PC-3 (cell line): ENCODE data around the gene SPRING1. TPM values are rescaled to one million over a fixed set of nuclear protein-coding genes. Genes with fewer than 3 reads are reported as not detected.

ENCODE experiments used
- ATAC-seq: fragments of 200-7000 bp; cut with Tn5 transposase; 2 replicates; pipeline ENCODE4 v1.9.1; 2020; ENCODE audit warnings: mild to moderate bottlenecking, moderate library complexity
- BruUV-seq: library from RNA; stranded (reverse); fragments of 400-500 nt; replicated peaks from 2 replicates; lab custom pipeline; 2021; lab: Mats Ljungman, UMichigan
- CTCF ChIA-PET: fragments of 300-600 bp; sonication (Branson Sonifier 250); formaldehyde crosslinking; loops from one replicate; lab custom pipeline; 2022; ENCODE audit warnings: antibody characterized with exemption; lab: Charles Lee
- POLR2A ChIA-PET: fragments of 300-600 bp; sonication (Branson Sonifier 250); formaldehyde crosslinking; loops from one replicate; lab custom pipeline; 2022; ENCODE audit warnings: antibody characterized with exemption; ENCODE audit not compliant: unreplicated experiment; lab: Charles Lee
- DNase-seq: peaks from one replicate; pipeline ENCODE4 v3.0.0-alpha.2; 2015
- H2AFZ ChIP-seq: fragments of 300-600 bp; sonication (generic); 2 replicates; pipeline ENCODE4 v1.6.0; 2016; ENCODE audit warnings: antibody characterized with exemption, low read length
- H3F3A ChIP-seq: fragments of 300-600 bp; sonication (generic); one replicate; pipeline ENCODE4 v1.6.0; 2017; ENCODE audit warnings: antibody characterized with exemption, low read length, control low read depth, mild to moderate bottlenecking; ENCODE audit not compliant: unreplicated experiment
- H3K27ac ChIP-seq: fragments of 300-600 bp; sonication (generic); 2 replicates; pipeline ENCODE4 v1.5.1; 2016; ENCODE audit warnings: mild to moderate bottlenecking, low read length
- H3K27me3 ChIP-seq: fragments of 300-600 bp; sonication (generic); 2 replicates; pipeline ENCODE4 v1.6.1; 2016; ENCODE audit warnings: low read length, mixed read lengths
- H3K36me3 ChIP-seq: fragments of 300-600 bp; sonication (generic); 2 replicates; pipeline ENCODE4 v1.6.1; 2016; ENCODE audit warnings: low read depth, mixed run types, low read length, mixed read lengths
- H3K4me1 ChIP-seq: fragments of 300-600 bp; sonication (generic); 2 replicates; pipeline ENCODE4 v1.5.1; 2016; ENCODE audit warnings: low read length; ENCODE audit not compliant: insufficient read depth
- H3K4me2 ChIP-seq: fragments of 300-600 bp; sonication (generic); 2 replicates; pipeline ENCODE4 v1.6.0; 2016; ENCODE audit warnings: low read length
- H3K4me3 ChIP-seq: fragments of 300-600 bp; sonication (generic); 2 replicates; pipeline ENCODE4 v1.5.1; 2016; ENCODE audit warnings: mild to moderate bottlenecking, low read length, mixed read lengths
- H3K79me2 ChIP-seq: fragments of 300-600 bp; sonication (generic); 2 replicates; pipeline ENCODE4 v1.6.1; 2017; ENCODE audit warnings: low read length, mixed read lengths
- H3K9ac ChIP-seq: fragments of 300-600 bp; sonication (generic); 2 replicates; pipeline ENCODE4 v1.6.0; 2016; ENCODE audit warnings: mild to moderate bottlenecking, low read length
- H3K9me2 ChIP-seq: fragments of 300-600 bp; sonication (generic); replicated peaks from 2 replicates; pipeline ENCODE4 v1.6.1; 2016; ENCODE audit warnings: mixed run types, low read length, mixed read lengths
- H3K9me3 ChIP-seq: fragments of 300-600 bp; sonication (generic); 2 replicates; pipeline ENCODE4 v1.6.1; 2016; ENCODE audit warnings: low read length, mixed read lengths
- H4K20me1 ChIP-seq: fragments of 300-600 bp; sonication (generic); 2 replicates; pipeline ENCODE4 v1.6.1; 2016; ENCODE audit warnings: low read length, mixed read lengths
- EZH2 ChIP-seq: fragments of 300-600 bp; sonication (generic); IDR thresholded peaks from one replicate; pipeline ENCODE4 v1.6.1; 2017; ENCODE audit warnings: antibody characterized with exemption, mild to moderate bottlenecking, low read length; ENCODE audit not compliant: unreplicated experiment
- EZH2phosphoT487 ChIP-seq: fragments of 300-600 bp; sonication (generic); IDR thresholded peaks from 2 replicates; pipeline ENCODE4 v1.6.1; 2018; ENCODE audit warnings: mild to moderate bottlenecking, antibody characterized with exemption, low read length, borderline replicate concordance
- intact Hi-C: fragments of 100-400 bp; cut with micrococcal nuclease; formaldehyde crosslinking; loops from 2 replicates; pipeline ENCODE4 v1.9.0; 2023
- total RNA-seq: library from RNA; depleted of rRNA; stranded (reverse); fragments of >200 nt; gene quantifications from 2 replicates; pipeline ENCODE4 v1.2.3, GENCODE V29; 2014
- TF ChIP-seq, protein P1 (sequence below): fragments of 300-600 bp; sonication (generic); conservative IDR thresholded peaks from 2 replicates; pipeline ENCODE4 v1.5.1; 2017; ENCODE audit warnings: antibody characterized with exemption, low read depth, mild to moderate bottlenecking, low read length

Gene SPRING1
- total RNA-seq, 1 experiment from 2014 or later, result 33.4 TPM

DNA sequence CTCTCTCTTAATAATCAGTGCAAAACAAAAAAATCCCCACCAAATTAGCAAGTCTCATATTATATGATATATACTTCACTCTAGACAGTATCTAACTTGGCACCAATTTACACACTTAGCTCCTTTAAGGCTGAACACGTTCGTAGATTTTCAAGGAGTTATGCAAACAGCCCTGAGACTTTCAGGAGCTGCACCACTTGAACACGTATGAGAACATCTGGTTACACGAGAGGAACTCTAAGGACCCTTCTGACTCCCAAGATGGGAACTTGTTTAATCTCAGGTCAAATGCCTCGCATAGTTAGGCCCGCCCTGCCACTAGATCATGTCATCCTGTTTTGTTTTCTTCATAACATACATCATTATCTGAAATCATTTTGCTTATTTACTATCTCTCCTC is 10.0 kb downstream of the SPRING1 start:
- ChIA-PET POLR2A (no interaction called here), CTCF (no interaction called here)
- Histone ChIP-seq H3K27ac (no peak overlapping the region), H3K79me2 (peaks cover 72% of the 10 kb centered on the region), H2AFZ (no peak overlapping the region), H3F3A (no peaks in the 10 kb centered on the region), H3K9me2 (no peaks in the 10 kb centered on the region), H4K20me1 (peaks cover 3% of the 10 kb centered on the region), H3K36me3 (peaks cover 9% of the 10 kb centered on the region; the same call in 1 of the 2 replicates), H3K27me3 (no peaks in the 10 kb centered on the region), H3K4me1 (no peaks in the 10 kb centered on the region), H3K4me3 (no peak overlapping the region), H3K4me2 (no peak overlapping the region), H3K9me3 (no peaks in the 10 kb centered on the region), H3K9ac (no peak overlapping the region)
- DNase-seq, result no peak
- intact Hi-C loops, result no loop called here
- BruUV-seq, result no TSS peak
- TF ChIP-seq, protein P1, sequence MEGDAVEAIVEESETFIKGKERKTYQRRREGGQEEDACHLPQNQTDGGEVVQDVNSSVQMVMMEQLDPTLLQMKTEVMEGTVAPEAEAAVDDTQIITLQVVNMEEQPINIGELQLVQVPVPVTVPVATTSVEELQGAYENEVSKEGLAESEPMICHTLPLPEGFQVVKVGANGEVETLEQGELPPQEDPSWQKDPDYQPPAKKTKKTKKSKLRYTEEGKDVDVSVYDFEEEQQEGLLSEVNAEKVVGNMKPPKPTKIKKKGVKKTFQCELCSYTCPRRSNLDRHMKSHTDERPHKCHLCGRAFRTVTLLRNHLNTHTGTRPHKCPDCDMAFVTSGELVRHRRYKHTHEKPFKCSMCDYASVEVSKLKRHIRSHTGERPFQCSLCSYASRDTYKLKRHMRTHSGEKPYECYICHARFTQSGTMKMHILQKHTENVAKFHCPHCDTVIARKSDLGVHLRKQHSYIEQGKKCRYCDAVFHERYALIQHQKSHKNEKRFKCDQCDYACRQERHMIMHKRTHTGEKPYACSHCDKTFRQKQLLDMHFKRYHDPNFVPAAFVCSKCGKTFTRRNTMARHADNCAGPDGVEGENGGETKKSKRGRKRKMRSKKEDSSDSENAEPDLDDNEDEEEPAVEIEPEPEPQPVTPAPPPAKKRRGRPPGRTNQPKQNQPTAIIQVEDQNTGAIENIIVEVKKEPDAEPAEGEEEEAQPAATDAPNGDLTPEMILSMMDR, result no peak
- TF ChIP-seq EZH2phosphoT487 (no peak), EZH2 (no peak)
- no peak for ATAC-seq

DNA sequence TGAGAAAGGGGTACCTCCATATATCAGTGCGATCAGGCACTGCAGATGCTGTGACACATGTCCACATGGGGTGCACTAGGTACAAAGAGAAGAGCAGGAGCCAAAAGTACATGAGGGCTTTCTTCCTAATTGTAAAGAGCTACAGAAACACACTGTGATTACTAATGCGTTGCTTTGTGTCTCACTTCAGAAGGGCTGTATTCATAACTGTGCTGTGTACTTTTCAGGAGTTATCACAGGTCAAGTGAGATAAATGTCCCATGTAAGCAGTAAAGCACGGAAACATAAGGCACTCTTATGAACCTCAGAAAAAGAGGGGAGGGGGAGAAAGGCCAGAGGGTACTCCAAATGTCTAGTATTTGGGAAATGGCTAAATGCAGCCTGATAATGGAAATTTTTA is 10.6 kb downstream of the SPRING1 start:
- Histone ChIP-seq H3K27me3 (no peaks in the 10 kb centered on the region), H3K27ac (no peak overlapping the region), H3F3A (no peaks in the 10 kb centered on the region), H4K20me1 (peaks cover 3% of the 10 kb centered on the region), H3K9me2 (no peaks in the 10 kb centered on the region), H3K4me2 (no peak overlapping the region), H3K9me3 (no peaks in the 10 kb centered on the region), H3K9ac (no peak overlapping the region), H3K4me3 (no peak overlapping the region), H3K36me3 (peaks cover 12% of the 10 kb centered on the region), H3K4me1 (no peaks in the 10 kb centered on the region), H3K79me2 (peaks cover 67% of the 10 kb centered on the region), H2AFZ (no peak overlapping the region)
- no peak for DNase-seq
- ChIA-PET POLR2A (no interaction called here), CTCF (no interaction called here)
- BruUV-seq, result no TSS peak
- intact Hi-C loops, result no loop called here
- no peak; the same call in 1 of the 2 replicates for ATAC-seq
- TF ChIP-seq, protein P1, result no peak
- TF ChIP-seq EZH2 (no peak), EZH2phosphoT487 (no peak)

DNA sequence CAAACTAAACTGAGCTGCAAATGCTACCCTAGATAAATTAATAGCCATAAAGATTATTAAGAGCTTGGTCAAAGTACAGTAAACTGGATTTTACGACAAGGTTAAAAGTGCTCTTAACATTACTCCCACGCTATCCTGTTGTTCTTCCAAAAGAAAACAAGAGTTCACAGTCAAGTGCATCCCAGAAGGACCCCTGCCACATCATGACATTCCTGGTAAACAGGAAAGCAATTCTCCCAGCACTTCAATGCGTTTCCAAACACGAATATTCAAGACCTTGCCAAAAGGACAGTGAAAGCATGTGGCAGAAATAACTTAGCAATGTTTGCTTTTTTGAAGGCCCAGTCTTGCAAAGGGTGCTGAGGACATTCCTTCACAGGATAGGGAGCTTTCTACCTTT is 11.2 kb downstream of the SPRING1 start:
- Histone ChIP-seq H3K4me1 (no peaks in the 10 kb centered on the region), H3K79me2 (peaks cover 61% of the 10 kb centered on the region), H3K36me3 (peaks cover 17% of the 10 kb centered on the region), H3K4me2 (no peak overlapping the region), H3K9me3 (no peaks in the 10 kb centered on the region), H3K27me3 (no peaks in the 10 kb centered on the region), H3F3A (no peaks in the 10 kb centered on the region), H3K9me2 (no peaks in the 10 kb centered on the region), H3K4me3 (no peak overlapping the region), H4K20me1 (no peaks in the 10 kb centered on the region; the same call in 1 of the 2 replicates), H3K9ac (no peak overlapping the region), H2AFZ (no peak overlapping the region), H3K27ac (no peak overlapping the region)
- no peak for DNase-seq
- peak; percentile 24; the same call in 1 of the 2 replicates for ATAC-seq
- no peak for TF ChIP-seq EZH2phosphoT487
- no peak for TF ChIP-seq EZH2
- TF ChIP-seq, protein P1, result no peak
- CTCF ChIA-PET, result no interaction called here
- BruUV-seq, result no TSS peak
- POLR2A ChIA-PET, result interaction anchor here (0.6 kb wide), 1 partner anchor 154 kb away, joined by 3 read pairs; no protein-coding TSS in a partner anchor
- intact Hi-C loops, result no loop called here
